SU-DHL-6 (cell line): Measurements from ENCODE around the gene ITIH5.

Source experiments
- H2AFZ ChIP-seq: fragments of 200-600 bp; sonication (generic); 2 replicates; pipeline ENCODE4 v1.6.1; 2014; ENCODE audit warnings: low read depth, mild to moderate bottlenecking, moderate library complexity, mixed read lengths, antibody characterized with exemption, low read length; ENCODE audit not compliant: severe bottlenecking
- H3F3A ChIP-seq: fragments of 200-600 bp; shearing (Covaris generic); 2 replicates; pipeline ENCODE4 v1.6.0; 2016; ENCODE audit warnings: antibody characterized with exemption, mild to moderate bottlenecking; ENCODE audit not compliant: insufficient read depth
- H3K27ac ChIP-seq: fragments of 200-600 bp; sonication (generic); 2 replicates; pipeline ENCODE4 v1.5.1; 2016; ENCODE audit warnings: low read depth, mild to moderate bottlenecking, low read length, moderate library complexity, mixed read lengths
- H3K27me3 ChIP-seq: fragments of 200-600 bp; sonication (generic), shearing (Covaris generic); 2 replicates; pipeline ENCODE4 v1.6.0; 2014; ENCODE audit warnings: mild to moderate bottlenecking, low read length
- H3K36me3 ChIP-seq: fragments of 200-600 bp; sonication (generic); 2 replicates; pipeline ENCODE4 v1.6.1; 2014; ENCODE audit warnings: mild to moderate bottlenecking, low read length, mixed read lengths
- H3K4me2 ChIP-seq: fragments of 300-600, 200-600 bp; shearing (Covaris generic), sonication (generic); 2 replicates; pipeline ENCODE4 v1.6.0; 2014; ENCODE audit warnings: low read length, low read depth, mild to moderate bottlenecking; ENCODE audit not compliant: poor library complexity, severe bottlenecking
- H3K4me3 ChIP-seq: fragments of 200-600 bp; sonication (generic); 2 replicates; pipeline ENCODE4 v1.5.1; 2014; ENCODE audit warnings: antibody characterized with exemption, low read length, mild to moderate bottlenecking, mixed read lengths; ENCODE audit not compliant: insufficient read depth, poor library complexity, severe bottlenecking
- H3K79me2 ChIP-seq: fragments of 200-600 bp; sonication (generic); 2 replicates; pipeline ENCODE4 v1.6.1; 2014; ENCODE audit warnings: mild to moderate bottlenecking, low read length, moderate library complexity; ENCODE audit not compliant: insufficient read depth
- H3K9ac ChIP-seq: fragments of 200-600 bp; sonication (generic); 2 replicates; pipeline ENCODE4 v1.7.0; 2014; ENCODE audit warnings: mild to moderate bottlenecking, low read length
- H3K9me2 ChIP-seq: fragments of 200-600 bp; sonication (generic); replicated peaks from 2 replicates; pipeline ENCODE4 v1.6.1; 2014; ENCODE audit warnings: low read length; ENCODE audit not compliant: insufficient read depth
- H3K9me3 ChIP-seq: fragments of 200-600 bp; sonication (generic); 2 replicates; pipeline ENCODE4 v1.6.1; 2014; ENCODE audit warnings: low read length, mixed read lengths; ENCODE audit not compliant: insufficient read depth
- H4K20me1 ChIP-seq: fragments of 200-600 bp; sonication (generic); 2 replicates; pipeline ENCODE4 v1.6.1; 2014; ENCODE audit warnings: low read depth, mild to moderate bottlenecking, antibody characterized with exemption, low read length, moderate library complexity, mixed read lengths
- EZH2phosphoT487 ChIP-seq: fragments of 200-600 bp; sonication (generic), shearing (Covaris generic); conservative IDR thresholded peaks from 2 replicates; pipeline ENCODE4 v1.6.1; 2018; ENCODE audit warnings: mild to moderate bottlenecking, antibody characterized with exemption, low read length, moderate library complexity, mixed read lengths
- TF ChIP-seq, protein P1 (sequence below): fragments of 200-600 bp; sonication (generic); IDR thresholded peaks from one replicate; pipeline ENCODE4 v1.5.1; 2017; ENCODE audit warnings: antibody characterized with exemption, mild to moderate bottlenecking, low read length, moderate library complexity; ENCODE audit not compliant: insufficient read depth, poor library complexity, severe bottlenecking

Gene ITIH5

DNA sequence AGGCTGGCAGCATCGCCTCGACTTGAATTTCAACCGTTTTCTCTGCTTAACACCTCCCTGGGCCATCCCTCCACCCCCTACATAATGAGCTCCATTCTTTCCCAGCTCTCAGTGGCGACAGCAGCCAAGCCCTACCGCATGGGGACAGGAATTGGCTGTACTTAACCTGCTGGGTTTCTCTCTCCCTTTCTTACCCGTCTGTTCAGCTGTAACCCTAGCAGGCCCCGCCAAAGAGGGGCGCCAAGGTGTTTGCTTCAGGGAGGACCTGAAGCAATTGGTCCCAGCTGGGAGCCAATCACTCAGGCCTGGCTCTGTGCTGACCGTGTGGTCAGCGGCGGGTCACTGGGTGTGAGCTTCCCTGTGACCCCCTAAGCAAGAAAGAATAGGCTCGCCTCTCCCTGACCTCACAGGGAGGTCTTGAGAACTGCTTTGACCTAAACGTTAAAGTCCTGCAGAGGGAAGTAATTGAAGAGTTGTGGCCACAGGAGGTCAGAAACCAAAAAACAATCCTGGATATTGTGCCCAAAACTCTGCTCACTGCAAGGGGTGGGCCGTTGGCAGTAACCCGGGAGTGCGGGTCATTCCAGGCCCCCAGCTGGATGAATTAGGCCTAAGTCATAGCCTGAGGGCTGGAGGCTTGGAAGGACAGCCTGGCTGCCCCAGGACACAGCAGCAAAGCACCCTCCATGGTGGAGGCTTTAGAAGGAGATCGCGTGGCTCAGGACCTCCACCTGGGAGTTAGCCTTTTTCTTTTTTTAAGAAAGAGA lies 114.6 kb downstream of the ITIH5 start:
- no peaks in the 10 kb centered on the region for H3F3A ChIP-seq
- no peaks in the 10 kb centered on the region for H3K9me2 ChIP-seq
- no peak overlapping the region for H3K4me3 ChIP-seq
- no peaks in the 10 kb centered on the region for H3K9me3 ChIP-seq
- no peak overlapping the region for H2AFZ ChIP-seq
- H3K27ac ChIP-seq: no peak overlapping the region
- TF ChIP-seq, protein P1, sequence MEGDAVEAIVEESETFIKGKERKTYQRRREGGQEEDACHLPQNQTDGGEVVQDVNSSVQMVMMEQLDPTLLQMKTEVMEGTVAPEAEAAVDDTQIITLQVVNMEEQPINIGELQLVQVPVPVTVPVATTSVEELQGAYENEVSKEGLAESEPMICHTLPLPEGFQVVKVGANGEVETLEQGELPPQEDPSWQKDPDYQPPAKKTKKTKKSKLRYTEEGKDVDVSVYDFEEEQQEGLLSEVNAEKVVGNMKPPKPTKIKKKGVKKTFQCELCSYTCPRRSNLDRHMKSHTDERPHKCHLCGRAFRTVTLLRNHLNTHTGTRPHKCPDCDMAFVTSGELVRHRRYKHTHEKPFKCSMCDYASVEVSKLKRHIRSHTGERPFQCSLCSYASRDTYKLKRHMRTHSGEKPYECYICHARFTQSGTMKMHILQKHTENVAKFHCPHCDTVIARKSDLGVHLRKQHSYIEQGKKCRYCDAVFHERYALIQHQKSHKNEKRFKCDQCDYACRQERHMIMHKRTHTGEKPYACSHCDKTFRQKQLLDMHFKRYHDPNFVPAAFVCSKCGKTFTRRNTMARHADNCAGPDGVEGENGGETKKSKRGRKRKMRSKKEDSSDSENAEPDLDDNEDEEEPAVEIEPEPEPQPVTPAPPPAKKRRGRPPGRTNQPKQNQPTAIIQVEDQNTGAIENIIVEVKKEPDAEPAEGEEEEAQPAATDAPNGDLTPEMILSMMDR: no peak
- no peaks in the 10 kb centered on the region for H3K36me3 ChIP-seq
- H4K20me1 ChIP-seq: no peaks in the 10 kb centered on the region
- H3K79me2 ChIP-seq: no peaks in the 10 kb centered on the region
- H3K4me2 ChIP-seq: no peak overlapping the region
- no peaks in the 10 kb centered on the region for H3K27me3 ChIP-seq
- no peak overlapping the region for H3K9ac ChIP-seq

DNA sequence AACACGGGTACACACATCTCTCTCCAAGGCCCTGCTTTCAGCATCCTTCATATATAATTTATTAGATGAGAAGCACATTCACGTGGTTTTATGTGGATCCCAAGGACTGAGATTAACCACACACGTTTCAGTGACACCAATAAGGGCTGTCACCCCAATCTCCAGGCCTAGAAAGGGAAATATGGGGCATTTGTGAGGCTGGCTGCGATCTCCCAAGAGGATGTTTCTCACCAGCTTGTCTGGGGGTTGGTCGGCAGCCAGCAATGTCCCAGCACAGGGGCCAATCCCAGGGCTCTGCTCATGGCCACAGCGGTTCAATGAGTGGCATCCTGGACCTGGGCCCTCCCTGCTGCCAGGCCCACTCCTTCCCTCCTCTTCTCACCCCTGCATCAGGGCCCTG lies 115.5 kb downstream of the ITIH5 start:
- Histone ChIP-seq H4K20me1 (no peaks in the 10 kb centered on the region), H3K4me3 (no peak overlapping the region), H3K27ac (no peak overlapping the region), H2AFZ (no peak overlapping the region), H3K9me3 (no peaks in the 10 kb centered on the region), H3K79me2 (no peaks in the 10 kb centered on the region), H3K36me3 (no peaks in the 10 kb centered on the region), H3K4me2 (no peak overlapping the region), H3K9me2 (no peaks in the 10 kb centered on the region), H3K27me3 (no peaks in the 10 kb centered on the region), H3F3A (no peaks in the 10 kb centered on the region), H3K9ac (no peak overlapping the region)
- TF ChIP-seq, protein P1: no peak
- no peak for TF ChIP-seq EZH2phosphoT487

GRCh38 chr10:7550013-7550412 lies 116.8 kb downstream of the ITIH5 start:
- H3K4me2 ChIP-seq: no peak overlapping the region

More at GRCh38 chr10:7550013-7550412, 116.8 kb downstream of the ITIH5 start:
- Histone ChIP-seq H3K27ac (no peak overlapping the region), H4K20me1 (no peaks in the 10 kb centered on the region), H2AFZ (no peak overlapping the region), H3K36me3 (no peaks in the 10 kb centered on the region), H3K27me3 (no peaks in the 10 kb centered on the region), H3F3A (no peaks in the 10 kb centered on the region), H3K9me2 (no peaks in the 10 kb centered on the region), H3K4me3 (no peak overlapping the region), H3K9ac (no peak overlapping the region), H3K79me2 (no peaks in the 10 kb centered on the region), H3K9me3 (no peaks in the 10 kb centered on the region)
- TF ChIP-seq EZH2phosphoT487: no peak
- TF ChIP-seq, protein P1: no peak
